K562 (cell line): ENCODE measurements around the gene ST6GALNAC3. TPM values are rescaled to one million over a fixed set of nuclear protein-coding genes. Genes with fewer than 3 reads are reported as not detected.

ENCODE experiments used
- ATAC-seq: fragments of 200-7000 bp; cut with Tn5 transposase; 3 replicates; pipeline ENCODE4 v1.9.1; 2020; ENCODE audit warnings: moderate library complexity
- BruUV-seq: library from RNA; stranded (reverse); fragments of 400-500 nt; replicated peaks from 2 replicates; lab custom pipeline; 2021; lab: Mats Ljungman, UMichigan
- CTCF ChIA-PET: fragments of 300-600 bp; formaldehyde crosslinking; extraction: SDS; loops from one replicate; lab custom pipeline; 2021; ENCODE audit warnings: low intra/inter-chr PET ratio; lab: Yijun Ruan, JAX
- POLR2A ChIA-PET: fragments of 300-600, 350-650 bp; sonication (Branson Sonifier 250); formaldehyde crosslinking; extraction: SDS; loops from one replicate; lab custom pipeline; 2021; ENCODE audit warnings: antibody characterized with exemption, inconsistent platforms; lab: Yijun Ruan, JAX
- DNase-seq, 4 experiments: peaks; one replicate each; pipeline versions ENCODE4 v3.0.0 to v3.0.0-alpha.2; 2011 to 2018; ENCODE audit warnings: low spot score in 3 of 4, mixed read lengths in 3 of 4; ENCODE audit errors: extremely low read depth in 1 of 4
- FAIRE-seq: peaks from 2 replicates; lab custom pipeline; 2011; peaks lifted over from hg19 to GRCh38; lab: Jason Lieb, UNC
- H2AFZ ChIP-seq: 2 replicates; pipeline ENCODE4 v1.6.0; 2011; ENCODE audit warnings: low read depth, low read length, control low read depth, inconsistent platforms
- H3K27ac ChIP-seq: fragments of 200-600 bp; 3 replicates; pipeline ENCODE4 v1.8.0; 2011; ENCODE audit warnings: low read depth, mild to moderate bottlenecking, control low read depth, inconsistent platforms, low read length, moderate library complexity, mixed read lengths; ENCODE audit errors: extremely low read depth
- H3K27me3 ChIP-seq, 2 experiments: fragments of 300-600 bp in 1 of 2; 2 replicates in 1 of 2; 3 replicates in 1 of 2; pipeline versions ENCODE4 v1.6.0 to v1.8.0; 2011; ENCODE audit warnings: inconsistent platforms in 2 of 2, low read length in 2 of 2, mild to moderate bottlenecking in 1 of 2, mixed read lengths in 1 of 2, moderate library complexity in 1 of 2; ENCODE audit not compliant: control insufficient read depth in 2 of 2, insufficient read depth in 2 of 2
- H3K36me3 ChIP-seq: fragments of 300-600 bp; 3 replicates; pipeline ENCODE4 v1.8.0; 2011; ENCODE audit warnings: mild to moderate bottlenecking, low read length, inconsistent platforms; ENCODE audit not compliant: control insufficient read depth, insufficient read depth
- H3K4me1 ChIP-seq, 2 experiments: fragments of 200-600 bp in 1 of 2; replicated peaks in 1 of 2; 2 replicates in 1 of 2; 3 replicates in 1 of 2; pipeline versions ENCODE4 v1.5.1 to v1.8.0; 2011; ENCODE audit warnings: inconsistent platforms in 2 of 2, low read length in 2 of 2, mild to moderate bottlenecking in 1 of 2, mixed read lengths in 1 of 2, moderate library complexity in 1 of 2; ENCODE audit not compliant: control insufficient read depth in 2 of 2, insufficient read depth in 2 of 2
- H3K4me2 ChIP-seq: 2 replicates; pipeline ENCODE4 v1.6.1; 2011; ENCODE audit warnings: low read length, control low read depth, inconsistent platforms, mixed read lengths; ENCODE audit not compliant: insufficient read depth
- H3K4me3 ChIP-seq: fragments of 200-600 bp; sonication (generic), shearing (Covaris generic); 2 replicates; pipeline ENCODE4 v1.5.1; 2016; ENCODE audit warnings: control low read depth, inconsistent platforms
- H3K79me2 ChIP-seq: fragments of 200-600 bp; 3 replicates; pipeline ENCODE4 v1.8.0; 2011; ENCODE audit warnings: low read length, inconsistent platforms; ENCODE audit not compliant: control insufficient read depth, insufficient read depth
- H3K9ac ChIP-seq, 2 experiments: 2 replicates each; pipeline versions ENCODE4 v1.6.0 to v1.6.1; 2011; ENCODE audit warnings: low read depth in 2 of 2, low read length in 2 of 2, control low read depth in 1 of 2, inconsistent platforms in 1 of 2, mild to moderate bottlenecking in 1 of 2, mixed read lengths in 1 of 2; ENCODE audit not compliant: insufficient read depth in 1 of 2
- H3K9me1 ChIP-seq: one replicate; pipeline ENCODE4 v1.6.0; 2011; ENCODE audit warnings: inconsistent platforms, mild to moderate bottlenecking, low read length, moderate library complexity; ENCODE audit not compliant: control insufficient read depth, insufficient read depth
- H3K9me3 ChIP-seq: replicated peaks from 2 replicates; pipeline ENCODE4 v1.5.1; 2011; ENCODE audit warnings: low read depth, low read length, inconsistent platforms; ENCODE audit not compliant: control insufficient read depth, insufficient read depth
- H4K20me1 ChIP-seq: replicated peaks from 2 replicates; pipeline ENCODE4 v1.6.1; 2011; ENCODE audit warnings: low read length, inconsistent platforms, mixed read lengths; ENCODE audit not compliant: control insufficient read depth, insufficient read depth
- ADNP ChIP-seq: fragments of 200-800 bp; sonication (Bioruptor generic); IDR thresholded peaks from 2 replicates; pipeline ENCODE4 v1.6.1; 2016; ENCODE audit warnings: missing genetic modification characterization, missing compliant biosample characterization
- CTBP1 ChIP-seq: fragments of 450-650 bp; IDR thresholded peaks from 2 replicates; pipeline ENCODE4 v1.6.1; 2016; ENCODE audit warnings: borderline replicate concordance
- KLF6 ChIP-seq: fragments of 250-450 bp; sonication (Bioruptor Pico); IDR thresholded peaks from 2 replicates; pipeline ENCODE4 v1.4.0; 2020; ENCODE audit warnings: mild to moderate bottlenecking, moderate library complexity, borderline replicate concordance
- NFIC ChIP-seq: fragments of 450-650 bp; IDR thresholded peaks from 2 replicates; pipeline ENCODE4 v1.6.1; 2017; ENCODE audit warnings: mild to moderate bottlenecking, inconsistent platforms
- RAD51 ChIP-seq: fragments of 450-650 bp; IDR thresholded peaks from 2 replicates; pipeline ENCODE4 v1.7.1; 2016; ENCODE audit warnings: low read depth, mild to moderate bottlenecking, borderline replicate concordance
- RBM25 ChIP-seq: fragments of 200-400 bp; formaldehyde crosslinking; IDR thresholded peaks from 2 replicates; pipeline ENCODE4 v1.6.1; 2018; ENCODE audit warnings: low read length, low read depth, moderate library complexity; ENCODE audit not compliant: severe bottlenecking
- SAP30 ChIP-seq: fragments of 200-600 bp; sonication (generic); IDR thresholded peaks from 2 replicates; pipeline ENCODE4 v1.6.1; 2012; ENCODE audit warnings: borderline replicate concordance, low read depth, mild to moderate bottlenecking, moderate library complexity, low read length, control low read depth, inconsistent platforms; ENCODE audit not compliant: insufficient read depth, poor library complexity, severe bottlenecking
- SLC30A9 ChIP-seq: fragments of 250-450 bp; sonication (Bioruptor Pico); IDR thresholded peaks from 2 replicates; pipeline ENCODE4 v1.8.0; 2022; ENCODE audit warnings: mild to moderate bottlenecking, moderate library complexity
- THRAP3 ChIP-seq: fragments of 450-650 bp; IDR thresholded peaks from 2 replicates; pipeline ENCODE4 v1.6.1; 2016; ENCODE audit warnings: mild to moderate bottlenecking, inconsistent platforms, borderline replicate concordance
- ZC3H4 ChIP-seq: sonication (generic); formaldehyde crosslinking; IDR thresholded peaks from 2 replicates; pipeline ENCODE4 v1.9.0; 2021; ENCODE audit warnings: missing genetic modification reagents, borderline replicate concordance
- ZNF354B ChIP-seq: fragments of 250-450 bp; sonication (Bioruptor Pico); IDR thresholded peaks from 2 replicates; pipeline ENCODE4 v1.4.0; 2020
- ZNF609 ChIP-seq: sonication (generic); formaldehyde crosslinking; IDR thresholded peaks from 2 replicates; pipeline ENCODE4 v1.8.1; 2023; ENCODE audit warnings: missing genetic modification reagents, mild to moderate bottlenecking, borderline replicate concordance
- ZNF639 ChIP-seq, 2 experiments: fragments of 200-800 bp in 1 of 2; sonication (Bioruptor generic) in 1 of 2; sonication (generic) in 1 of 2; formaldehyde crosslinking in 1 of 2; IDR thresholded peaks in 1 of 2; conservative IDR thresholded peaks in 1 of 2; 2 replicates each; pipeline versions ENCODE4 v1.5.0 to v1.6.1; 2016 to 2020; ENCODE audit warnings: missing compliant biosample characterization in 1 of 2, missing genetic modification characterization in 1 of 2, missing genetic modification reagents in 1 of 2
- WGBS: fragments of 100-300 bp; shearing (Covaris generic); methylation state at CpG from one replicate; pipeline ENCODE4 v1.1.6; 2016; ENCODE audit warnings: low coverage, mixed read lengths; ENCODE audit not compliant: insufficient coverage; ENCODE audit errors: missing lambda C conversion rate; 5-methylcytosine and 5-hydroxymethylcytosine counted together
- in situ Hi-C: fragments of 300-500 bp; cut with MboI; formaldehyde crosslinking; loops from 4 replicates; pipeline ENCODE4 v1.15.0; 2018; ENCODE audit warnings: inconsistent platforms, mixed read lengths
- intact Hi-C: fragments of 100-400 bp; cut with micrococcal nuclease; formaldehyde crosslinking; loops from 2 replicates; pipeline ENCODE4 v1.14.2; 2022
- polyA plus RNA-seq, 8 experiments: library from polyadenylated mRNA; depleted of rRNA in 4 of 8; stranded (reverse) in 5 of 8; unstranded in 3 of 8; fragments of >200 nt; fragmentation: Nextera tagmentation in 2 of 8; fragmentation: Illumina TruSeq in 1 of 8; extraction: Ambion mirVana in 2 of 8; extraction: Trizol in 1 of 8; gene quantifications; 2 replicates each; pipeline versions ENCODE4 v1.2.1 to v1.2.3, GENCODE V29; 2011 to 2014; ENCODE audit warnings: inconsistent platforms in 1 of 8, missing spikeins in 1 of 8
- total RNA-seq, 7 experiments: library from RNA; depleted of rRNA in 6 of 7; stranded (reverse); fragments of >200 nt in 6 of 7; fragmentation: Illumina TruSeq in 2 of 7; extraction: Trizol in 2 of 7; gene quantifications; 2 replicates each; pipeline versions ENCODE4 v1.2.1 to v1.2.3, GENCODE V29; 2011 to 2021; ENCODE audit warnings: low replicate concordance in 1 of 7

ST6GALNAC3 gene
- total and polyA plus RNA-seq, 9 of the 15 experiments (the other 6 are each of a cell fraction or from before 2014, with no cell fraction given), result 0.04 to 0.29 (median 0.18) TPM; not detected in 6

- WGBS, result 3% methylated on average over 8 of the region's 8 CpGs
- ATAC-seq (no peak), FAIRE-seq (no peak), DNase-seq (no peak)
- no TSS peak for BruUV-seq
- ChIA-PET CTCF (no interaction called here), POLR2A (no interaction called here)
- no peak overlapping the region for H3K4me3 ChIP-seq
- H3K79me2 ChIP-seq, result no peaks in the 10 kb centered on the region
- H3K9me1 ChIP-seq, result no peaks in the 10 kb centered on the region
- no peaks in the 10 kb centered on the region for H4K20me1 ChIP-seq
- in situ Hi-C loops, result no loop called here
- intact Hi-C loops, result loop anchor here (10.0 kb wide), 1 partner anchor 788 kb away; no protein-coding TSS in a partner anchor
- H3K4me2 ChIP-seq, result no peak overlapping the region
- H3K4me1 ChIP-seq, result no peaks in the 10 kb centered on the region
- H3K9me3 ChIP-seq, result no peaks in the 10 kb centered on the region
- no peaks in the 10 kb centered on the region for H3K36me3 ChIP-seq
- no peaks in the 10 kb centered on the region for H3K27me3 ChIP-seq
- H3K9ac ChIP-seq, result no peak overlapping the region
- H2AFZ ChIP-seq, result no peak overlapping the region
- H3K27ac ChIP-seq, result no peak overlapping the region
- TF ChIP-seq ZNF609, result no peak
- TF ChIP-seq RAD51, result no peak
- no peak for TF ChIP-seq ZC3H4 (CRISPR knock-in tag)
- no peak for TF ChIP-seq RBM25
- no peak for TF ChIP-seq NFIC
- no peak for TF ChIP-seq SLC30A9 (CRISPR knock-in tag)
- no peak for TF ChIP-seq ADNP (tag)
- TF ChIP-seq SAP30, result no peak
- no peak for TF ChIP-seq ZNF639 (CRISPR knock-in tag; conservative IDR thresholded peaks at IDR 0.05 in 1 of 2, IDR thresholded peaks at IDR 0.05 in 1 of 2)
- TF ChIP-seq CTBP1, result no peak
- TF ChIP-seq ZNF354B (CRISPR knock-in tag), result no peak
- no peak for TF ChIP-seq THRAP3
- TF ChIP-seq KLF6 (CRISPR knock-in tag), result no peak
These were observed 262.4 kb downstream of the ST6GALNAC3 start for GRCh38 chr1:76336931-76337371.
